Gastrocnemius medialis (tissue), 4 donors: ENCODE results near the gene DENND4C.

Source experiments
- POLR2A ChIP-seq, 2 donors: fragments of 450-650 bp; IDR thresholded peaks; one replicate each; pipeline ENCODE4 v1.6.1; 2017; ENCODE audit warnings: antibody characterized with exemption in 2 of 2, mild to moderate bottlenecking in 2 of 2, moderate library complexity in 2 of 2
- TF ChIP-seq, protein P1 (sequence below), 5 experiments: fragments of 450-650 bp in 3 of 5; fragments of 200-600 bp in 2 of 5; sonication (generic) in 2 of 5; IDR thresholded peaks in 4 of 5; conservative IDR thresholded peaks in 1 of 5; 1 replicate in 4 of 5; 2 replicates in 1 of 5; pipeline ENCODE4 v1.5.1; 2016 to 2019; ENCODE audit warnings: antibody characterized with exemption in 5 of 5, mild to moderate bottlenecking in 3 of 5, moderate library complexity in 3 of 5

DNA sequence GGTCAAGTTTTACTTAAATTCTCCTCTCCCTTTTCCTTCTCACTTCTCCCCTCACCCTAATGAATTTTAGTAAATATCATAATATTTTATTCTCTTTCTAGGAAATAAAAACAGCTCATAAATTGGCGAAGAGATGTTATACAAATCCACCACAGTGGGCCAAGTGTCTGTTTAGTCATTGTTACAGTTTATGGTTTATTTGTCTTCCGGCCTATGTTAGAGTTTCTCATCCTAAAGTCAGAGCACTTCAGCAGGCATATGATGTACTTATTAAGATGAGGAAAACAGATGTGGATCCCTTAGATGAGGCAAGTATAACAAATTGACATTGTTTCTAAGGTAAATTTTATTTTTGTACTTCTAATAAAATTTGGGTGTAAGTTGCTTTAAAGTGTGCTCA lies 101.4 kb downstream of the DENND4C start:
- TF ChIP-seq, protein P1, sequence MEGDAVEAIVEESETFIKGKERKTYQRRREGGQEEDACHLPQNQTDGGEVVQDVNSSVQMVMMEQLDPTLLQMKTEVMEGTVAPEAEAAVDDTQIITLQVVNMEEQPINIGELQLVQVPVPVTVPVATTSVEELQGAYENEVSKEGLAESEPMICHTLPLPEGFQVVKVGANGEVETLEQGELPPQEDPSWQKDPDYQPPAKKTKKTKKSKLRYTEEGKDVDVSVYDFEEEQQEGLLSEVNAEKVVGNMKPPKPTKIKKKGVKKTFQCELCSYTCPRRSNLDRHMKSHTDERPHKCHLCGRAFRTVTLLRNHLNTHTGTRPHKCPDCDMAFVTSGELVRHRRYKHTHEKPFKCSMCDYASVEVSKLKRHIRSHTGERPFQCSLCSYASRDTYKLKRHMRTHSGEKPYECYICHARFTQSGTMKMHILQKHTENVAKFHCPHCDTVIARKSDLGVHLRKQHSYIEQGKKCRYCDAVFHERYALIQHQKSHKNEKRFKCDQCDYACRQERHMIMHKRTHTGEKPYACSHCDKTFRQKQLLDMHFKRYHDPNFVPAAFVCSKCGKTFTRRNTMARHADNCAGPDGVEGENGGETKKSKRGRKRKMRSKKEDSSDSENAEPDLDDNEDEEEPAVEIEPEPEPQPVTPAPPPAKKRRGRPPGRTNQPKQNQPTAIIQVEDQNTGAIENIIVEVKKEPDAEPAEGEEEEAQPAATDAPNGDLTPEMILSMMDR (IDR thresholded peaks at IDR 0.05 in 4 of 5, conservative IDR thresholded peaks at IDR 0.05 in 1 of 5): no peak
- no peak for TF ChIP-seq POLR2A (IDR thresholded peaks at IDR 0.05)
